Panc1 (cell line): ENCODE data around the gene PRKAG2. TPM values are rescaled to one million over a fixed set of nuclear protein-coding genes. Genes with fewer than 3 reads are reported as not detected.

Experiments used
- ATAC-seq: fragments of 200-7000 bp; cut with Tn5 transposase; 2 replicates; pipeline ENCODE4 v1.9.1; 2020; ENCODE audit warnings: mild to moderate bottlenecking, moderate library complexity
- BruUV-seq: library from RNA; stranded (reverse); fragments of 400-500 nt; replicated peaks from 2 replicates; lab custom pipeline; 2021; lab: Mats Ljungman, UMichigan
- CTCF ChIA-PET: fragments of 300-600 bp; sonication (Branson Sonifier 250); formaldehyde crosslinking; loops from one replicate; lab custom pipeline; 2022; ENCODE audit warnings: antibody characterized with exemption; lab: Charles Lee
- POLR2A ChIA-PET: fragments of 300-600 bp; sonication (Branson Sonifier 250); formaldehyde crosslinking; loops from one replicate; lab custom pipeline; 2022; ENCODE audit warnings: antibody characterized with exemption; lab: Charles Lee
- DNase-seq: peaks from one replicate; pipeline ENCODE4 v3.0.0-alpha.2; 2010; ENCODE audit warnings: low read depth, low spot score
- H3K27ac ChIP-seq: 2 replicates; pipeline ENCODE4 v1.5.1; 2011; ENCODE audit warnings: mild to moderate bottlenecking, low read length, inconsistent platforms
- H3K27me3 ChIP-seq: fragments of 200-500 bp; sonication (Bioruptor generic); 2 replicates; pipeline ENCODE4 v1.6.0; 2014; ENCODE audit warnings: low read length, inconsistent platforms; ENCODE audit not compliant: control insufficient read depth, insufficient read depth
- H3K36me3 ChIP-seq: fragments of 200-500 bp; sonication (Bioruptor generic); 2 replicates; pipeline ENCODE4 v1.5.1; 2014; ENCODE audit warnings: inconsistent platforms, mild to moderate bottlenecking, low read length, moderate library complexity; ENCODE audit not compliant: control insufficient read depth, insufficient read depth
- H3K4me1 ChIP-seq: 2 replicates; pipeline ENCODE4 v1.5.1; 2011; ENCODE audit warnings: inconsistent platforms, mild to moderate bottlenecking, low read length, moderate library complexity; ENCODE audit not compliant: control insufficient read depth, insufficient read depth
- H3K4me3 ChIP-seq, 2 experiments: 2 replicates each; pipeline ENCODE4 v1.5.1; 2011 to 2012; ENCODE audit warnings: low read depth in 2 of 2, low read length in 2 of 2, mild to moderate bottlenecking in 2 of 2, inconsistent platforms in 1 of 2, moderate library complexity in 1 of 2
- H3K9me3 ChIP-seq: fragments of 200-500 bp; sonication (Bioruptor generic); 2 replicates; pipeline ENCODE4 v1.5.1; 2014; ENCODE audit warnings: low read depth, mild to moderate bottlenecking, inconsistent platforms, low read length, moderate library complexity; ENCODE audit not compliant: control insufficient read depth, insufficient read depth
- CTCF ChIP-seq: fragments of 450-650 bp; IDR thresholded peaks from 2 replicates; pipeline ENCODE4 v1.5.1; 2017; ENCODE audit warnings: mild to moderate bottlenecking
- POLR2AphosphoS5 ChIP-seq: IDR thresholded peaks from 2 replicates; pipeline ENCODE4 v1.6.1; 2012; ENCODE audit warnings: mild to moderate bottlenecking, low read depth, low read length, moderate library complexity
- REST ChIP-seq, 2 experiments: IDR thresholded peaks; 2 replicates each; pipeline ENCODE4 v1.6.1; 2011 to 2012; ENCODE audit warnings: low read depth in 2 of 2, control low read depth in 1 of 2, low read length in 1 of 2, mild to moderate bottlenecking in 1 of 2, moderate library complexity in 1 of 2; ENCODE audit not compliant: insufficient read depth in 1 of 2
- SIN3A ChIP-seq: IDR thresholded peaks from 2 replicates; pipeline ENCODE4 v1.6.1; 2012; ENCODE audit warnings: low read depth, mild to moderate bottlenecking, low read length, moderate library complexity, borderline replicate concordance; ENCODE audit not compliant: insufficient read depth
- TCF7L2 ChIP-seq: IDR thresholded peaks from 2 replicates; pipeline ENCODE4 v1.6.1; 2011; ENCODE audit warnings: mild to moderate bottlenecking, low read depth, low read length, inconsistent platforms
- in situ Hi-C: cut with HindIII; loops from 2 replicates; pipeline ENCODE4 v1.10.0; 2016; ENCODE audit warnings: low sequenced_read_pairs, low pct_unique_long_range_greater_than_20kb
- intact Hi-C: fragments of 100-400 bp; cut with micrococcal nuclease; formaldehyde crosslinking; loops from one replicate; pipeline ENCODE4 v1.10.0; 2022; ENCODE audit not compliant: unreplicated experiment
- total RNA-seq: library from RNA; stranded (reverse); gene quantifications from one replicate; pipeline ENCODE4 v1.2.1, GENCODE V29; 2021; ENCODE audit not compliant: unreplicated experiment

The PRKAG2 gene
- total RNA-seq, 1 experiment from 2014 or later = 71.6 TPM

- ChIA-PET CTCF (no interaction called here), POLR2A (no interaction called here)
- no peak for ATAC-seq
- no peaks in the 10 kb centered on the region for H3K4me1 ChIP-seq
- peaks cover 2% of the 10 kb centered on the region; the same call in 1 of the 2 replicates for H3K27me3 ChIP-seq
- DNase-seq = no peak
- intact Hi-C loops = no loop called here
- no peaks in the 10 kb centered on the region for H3K36me3 ChIP-seq
- in situ Hi-C loops = no loop called here
- BruUV-seq = no TSS peak
- H3K4me3 ChIP-seq = no peak overlapping the region
- H3K9me3 ChIP-seq = no peaks in the 10 kb centered on the region
- TF ChIP-seq TCF7L2 = no peak
- no peak overlapping the region for H3K27ac ChIP-seq
These were observed 22.8 kb upstream of the PRKAG2 start for GRCh38 chr7:151899513-151900360.

- ChIA-PET POLR2A (no interaction called here), CTCF (no interaction called here)
- Histone ChIP-seq H3K27ac (no peak overlapping the region), H3K4me1 (no peaks in the 10 kb centered on the region), H3K36me3 (no peaks in the 10 kb centered on the region), H3K9me3 (no peaks in the 10 kb centered on the region), H3K27me3 (peaks cover 2% of the 10 kb centered on the region; the same call in 1 of the 2 replicates), H3K4me3 (no peak overlapping the region)
- TF ChIP-seq POLR2AphosphoS5 (no peak), REST (IDR thresholded peaks at IDR 0.05; ENCODE audit: insufficient read depth in 1 of 2, low read depth in 2 of 2, low read length in 1 of 2) (no peak), TCF7L2 (no peak), SIN3A (no peak), CTCF (no peak)
- no TSS peak for BruUV-seq
- intact Hi-C loops = no loop called here
- no peak for DNase-seq
- ATAC-seq = no peak
- in situ Hi-C loops = no loop called here
These were observed 21.2 kb upstream of the PRKAG2 start for GRCh38 chr7:151897951-151898686.
